Activated T-helper 17 cell treated with anti-CD3 and anti-CD28 coated beads, Interleukin-2, amount 50 U/mL, for 72 hours (primary cell): ENCODE results near the gene OXSR1. TPM values are rescaled to one million over a fixed set of nuclear protein-coding genes. Genes with fewer than 3 reads are reported as not detected.

Source experiments
- ATAC-seq: fragments of 150-1000 bp; cut with Tn5 transposase; replicated peaks from 2 replicates; pipeline ENCODE4 v1.10.0; 2021; ENCODE audit warnings: mild to moderate bottlenecking, moderate library complexity
- H3K27ac Mint-ChIP-seq: one replicate; pipeline ENCODE4 v1.8.0; 2022; ENCODE audit warnings: mixed read lengths
- H3K27me3 Mint-ChIP-seq: one replicate; pipeline ENCODE4 v1.8.0; 2022; ENCODE audit warnings: mixed read lengths
- H3K36me3 Mint-ChIP-seq: one replicate; pipeline ENCODE4 v1.8.0; 2022; ENCODE audit warnings: low read depth, mild to moderate bottlenecking, mixed read lengths
- H3K4me1 Mint-ChIP-seq: one replicate; pipeline ENCODE4 v1.8.0; 2022; ENCODE audit warnings: mixed read lengths
- H3K4me3 Mint-ChIP-seq: one replicate; pipeline ENCODE4 v1.8.0; 2022; ENCODE audit warnings: mild to moderate bottlenecking, mixed read lengths
- H3K9me3 Mint-ChIP-seq: one replicate; pipeline ENCODE4 v1.8.0; 2022; ENCODE audit warnings: mixed read lengths
- total RNA-seq, 2 donors: library from RNA; stranded (reverse); gene quantifications; one replicate each; pipeline ENCODE4 v1.2.3, GENCODE V29; 2022

Gene OXSR1
- total RNA-seq, 2 donors from 2014 or later = 77.8 to 78.4 TPM

- H3K9me3 Mint-ChIP-seq = no peaks in the 10 kb centered on the region
- peaks cover 43% of the 10 kb centered on the region for H3K4me1 Mint-ChIP-seq
- H3K27ac Mint-ChIP-seq = peak overlapping the region; percentile 1
- peak; percentile 56 for ATAC-seq
- no peaks in the 10 kb centered on the region for H3K27me3 Mint-ChIP-seq
- H3K4me3 Mint-ChIP-seq = no peak overlapping the region
- peaks cover 75% of the 10 kb centered on the region for H3K36me3 Mint-ChIP-seq
These were observed 39.5 kb downstream of the OXSR1 start for GRCh38 chr3:38204599-38205471.

DNA sequence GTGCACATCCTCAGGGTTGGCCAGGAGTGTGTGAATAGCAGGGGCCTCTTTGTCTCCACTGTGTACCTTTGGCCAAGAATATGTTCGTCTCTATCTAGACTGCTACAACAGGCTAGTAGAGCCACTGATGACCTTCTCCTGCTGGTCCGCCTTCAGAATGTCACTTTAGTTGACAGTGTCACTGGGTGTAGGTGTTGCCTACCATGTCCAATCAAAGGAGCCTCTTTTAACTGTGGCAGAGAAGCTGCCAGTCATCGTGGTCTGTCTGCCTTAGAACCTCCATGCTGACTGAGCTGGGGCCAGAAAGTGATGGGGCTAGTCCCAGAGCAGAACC lies 40.1 kb downstream of the OXSR1 start:
- H3K27ac Mint-ChIP-seq = no peak overlapping the region

DNA sequence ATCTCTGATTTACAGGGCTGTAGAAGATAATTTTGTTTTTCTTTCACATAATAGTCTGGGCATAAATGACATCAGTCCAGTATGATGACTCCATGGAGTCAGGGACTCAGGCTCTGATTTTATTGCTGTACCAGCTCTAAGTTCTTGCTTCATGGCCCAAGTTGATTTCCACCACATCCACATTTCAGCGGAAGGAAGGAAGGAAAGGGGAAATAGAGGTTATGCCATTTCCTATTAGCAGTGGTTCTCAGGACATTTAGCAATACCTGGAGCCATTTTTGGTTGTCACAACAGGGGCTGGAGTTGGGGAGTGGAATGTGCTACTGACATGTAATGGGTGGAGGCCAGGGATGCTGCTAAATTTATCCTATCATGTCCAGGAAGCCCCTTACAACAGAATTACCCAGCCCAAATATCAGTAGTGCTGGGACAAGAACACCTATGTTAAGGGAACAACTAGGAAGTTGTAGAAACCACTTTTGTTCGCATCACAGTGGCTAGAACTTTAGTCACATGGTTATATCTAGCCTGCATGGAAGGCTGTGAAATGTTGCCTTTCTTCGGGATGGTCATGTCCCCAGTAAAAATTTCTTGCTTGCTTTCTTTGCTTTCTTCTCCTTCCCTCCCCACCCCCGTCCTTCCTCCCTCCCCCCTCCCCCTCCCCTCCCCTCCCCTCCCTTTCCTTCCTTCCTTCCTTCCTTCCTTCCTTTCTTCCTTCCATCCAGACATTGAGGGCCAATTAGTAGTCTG lies 42.1 kb downstream of the OXSR1 start:
- Mint-ChIP-seq H3K36me3 (peaks cover 68% of the 10 kb centered on the region), H3K4me1 (peaks cover 47% of the 10 kb centered on the region), H3K9me3 (no peaks in the 10 kb centered on the region), H3K27me3 (no peaks in the 10 kb centered on the region), H3K4me3 (no peak overlapping the region), H3K27ac (no peak overlapping the region)
- no peak for ATAC-seq

More for the DNA sequence above, 40.1 kb downstream of the OXSR1 start:
- Mint-ChIP-seq H3K27me3 (no peaks in the 10 kb centered on the region), H3K4me3 (no peak overlapping the region), H3K4me1 (peaks cover 44% of the 10 kb centered on the region), H3K9me3 (no peaks in the 10 kb centered on the region), H3K36me3 (peaks cover 75% of the 10 kb centered on the region)
- peak; percentile 76 for ATAC-seq

DNA sequence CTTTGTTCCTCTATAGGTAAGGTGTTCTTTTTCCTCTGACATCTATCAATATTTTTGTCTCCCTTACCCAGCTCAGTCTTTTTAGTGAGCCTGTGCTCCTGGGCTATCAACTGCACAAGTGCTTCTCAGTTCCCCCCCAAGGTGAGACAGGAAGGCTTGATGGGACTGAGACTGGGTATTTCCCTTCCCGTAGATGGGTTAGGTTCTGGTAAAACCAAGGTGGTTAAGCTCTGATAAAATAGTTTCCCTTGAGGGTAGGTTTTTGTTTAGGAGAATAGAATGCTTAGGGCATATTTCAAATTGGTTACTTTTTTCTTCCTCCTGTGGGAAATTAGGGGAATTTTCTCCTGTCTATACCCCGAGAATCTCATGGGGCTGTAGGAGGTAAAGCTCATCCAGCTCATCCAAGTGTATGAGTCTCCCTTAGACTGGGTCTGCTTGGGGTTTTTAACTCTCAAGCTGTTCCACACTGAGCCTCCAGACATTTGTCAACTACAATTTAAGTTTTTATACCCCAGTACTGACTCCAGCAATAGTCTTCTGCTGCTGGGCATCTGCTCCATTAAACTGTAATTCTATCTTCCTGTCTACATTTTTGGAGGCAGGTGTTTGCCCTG lies 44.9 kb downstream of the OXSR1 start:
- H3K4me3 Mint-ChIP-seq = peak overlapping the region; percentile 37
- peak overlapping the region; percentile 69 for H3K27ac Mint-ChIP-seq
- H3K9me3 Mint-ChIP-seq = no peaks in the 10 kb centered on the region
- no peaks in the 10 kb centered on the region for H3K27me3 Mint-ChIP-seq
- peak; percentile 58 for ATAC-seq
- peaks cover 61% of the 10 kb centered on the region for H3K36me3 Mint-ChIP-seq
- H3K4me1 Mint-ChIP-seq = peaks cover 47% of the 10 kb centered on the region

- ATAC-seq = no peak
- Mint-ChIP-seq H3K4me1 (peaks cover 36% of the 10 kb centered on the region), H3K9me3 (no peaks in the 10 kb centered on the region), H3K4me3 (no peak overlapping the region), H3K36me3 (peaks cover 67% of the 10 kb centered on the region), H3K27ac (no peak overlapping the region), H3K27me3 (no peaks in the 10 kb centered on the region)
These were observed 46.8 kb downstream of the OXSR1 start for GRCh38 chr3:38212141-38212540.

- ATAC-seq = peak; percentile 50
- H3K4me3 Mint-ChIP-seq = no peak overlapping the region
- H3K4me1 Mint-ChIP-seq = peaks cover 36% of the 10 kb centered on the region
- H3K9me3 Mint-ChIP-seq = no peaks in the 10 kb centered on the region
- H3K27me3 Mint-ChIP-seq = no peaks in the 10 kb centered on the region
- peaks cover 73% of the 10 kb centered on the region for H3K36me3 Mint-ChIP-seq
- no peak overlapping the region for H3K27ac Mint-ChIP-seq
These were observed 49.2 kb downstream of the OXSR1 start for GRCh38 chr3:38214560-38214959.

DNA sequence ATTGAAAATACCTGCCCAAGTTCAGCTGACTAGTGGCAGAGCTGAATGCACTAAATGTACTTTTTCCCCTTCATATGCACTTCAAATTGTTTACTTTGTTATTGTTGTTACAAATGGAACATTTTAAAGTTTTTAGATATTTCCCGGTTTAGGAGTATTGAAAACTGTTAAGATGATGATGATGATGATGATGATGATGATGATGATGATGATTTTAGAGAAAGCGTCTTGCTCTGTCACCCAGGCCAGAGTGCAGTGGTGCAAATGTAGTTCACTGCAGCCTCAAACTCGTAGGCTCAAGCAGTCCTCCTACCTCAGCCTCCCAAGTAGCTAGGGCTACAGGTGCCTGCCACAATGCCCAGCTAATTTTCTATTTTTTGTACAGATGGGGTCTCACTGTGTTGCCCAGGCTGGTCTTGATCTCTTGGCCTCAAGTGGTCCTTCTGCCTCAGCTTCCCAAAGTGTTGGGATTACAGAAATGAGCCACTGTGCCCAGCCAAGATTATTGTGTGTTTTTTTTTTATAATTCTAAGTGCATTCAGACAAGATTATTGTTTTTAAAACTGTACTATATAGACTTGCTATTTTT lies 54.4 kb downstream of the OXSR1 start:
- Mint-ChIP-seq H3K4me1 (peaks cover 18% of the 10 kb centered on the region), H3K4me3 (no peak overlapping the region), H3K36me3 (peaks cover 90% of the 10 kb centered on the region), H3K27me3 (no peaks in the 10 kb centered on the region), H3K9me3 (no peaks in the 10 kb centered on the region), H3K27ac (no peak overlapping the region)
- no peak for ATAC-seq

DNA sequence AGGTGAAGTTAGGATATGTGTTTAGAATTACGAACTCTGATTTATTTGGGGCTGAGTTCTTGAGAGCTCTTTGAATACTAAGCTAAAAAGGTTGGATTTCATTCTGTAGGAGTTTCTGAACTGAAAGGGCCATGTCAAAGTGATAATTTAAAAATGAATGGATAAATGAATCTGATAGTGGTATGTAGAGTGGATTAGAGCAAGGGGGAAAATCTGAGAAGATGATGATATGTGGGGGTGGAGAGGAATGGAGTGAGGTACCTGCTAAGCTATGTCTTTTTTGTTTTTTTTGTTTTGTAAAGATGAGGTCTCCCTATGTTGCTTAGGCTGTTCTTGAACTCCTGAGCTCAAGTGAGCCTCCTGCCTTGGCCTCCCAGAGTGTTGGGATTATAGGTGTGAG lies 55.7 kb downstream of the OXSR1 start:
- Mint-ChIP-seq H3K4me1 (peaks cover 18% of the 10 kb centered on the region), H3K4me3 (no peak overlapping the region), H3K27me3 (no peaks in the 10 kb centered on the region), H3K9me3 (no peaks in the 10 kb centered on the region), H3K27ac (peak overlapping the region; percentile 8), H3K36me3 (peaks cover 94% of the 10 kb centered on the region)
- ATAC-seq = peak; percentile 53

- Mint-ChIP-seq H3K4me1 (peaks cover 22% of the 10 kb centered on the region), H3K27ac (no peak overlapping the region), H3K4me3 (no peak overlapping the region), H3K27me3 (no peaks in the 10 kb centered on the region), H3K36me3 (peaks cover 93% of the 10 kb centered on the region), H3K9me3 (no peaks in the 10 kb centered on the region)
- no peak for ATAC-seq
These were observed 56.8 kb downstream of the OXSR1 start for GRCh38 chr3:38222032-38222634.

- H3K27me3 Mint-ChIP-seq = no peaks in the 10 kb centered on the region
- peaks cover 94% of the 10 kb centered on the region for H3K36me3 Mint-ChIP-seq
- peaks cover 14% of the 10 kb centered on the region for H3K4me1 Mint-ChIP-seq
- H3K9me3 Mint-ChIP-seq = no peaks in the 10 kb centered on the region
- no peak overlapping the region for H3K4me3 Mint-ChIP-seq
- no peak for ATAC-seq
- H3K27ac Mint-ChIP-seq = no peak overlapping the region
These were observed 59.0 kb downstream of the OXSR1 start for GRCh38 chr3:38224357-38224756.

DNA sequence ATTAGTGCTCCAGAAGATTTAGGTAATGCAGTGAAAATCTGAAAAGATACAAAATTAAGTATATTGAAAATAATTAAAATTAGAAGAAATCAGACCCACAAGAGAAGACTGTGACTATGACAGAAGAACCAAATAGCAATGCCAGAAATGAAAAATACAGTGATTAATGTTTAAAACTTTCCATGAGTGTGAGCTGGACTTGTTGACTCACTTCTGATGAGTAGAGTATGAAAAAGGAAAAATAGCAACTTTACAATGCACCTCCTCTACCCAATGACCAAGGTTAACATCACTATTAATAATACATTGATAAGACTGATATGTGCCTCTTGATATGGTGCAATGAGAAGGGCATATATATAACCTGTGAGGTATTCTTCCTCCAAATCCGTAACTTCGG lies 60.9 kb downstream of the OXSR1 start:
- peaks cover 98% of the 10 kb centered on the region for H3K36me3 Mint-ChIP-seq
- H3K27ac Mint-ChIP-seq = peak overlapping the region; percentile 13
- no peak overlapping the region for H3K4me3 Mint-ChIP-seq
- no peaks in the 10 kb centered on the region for H3K27me3 Mint-ChIP-seq
- peaks cover 4% of the 10 kb centered on the region for H3K4me1 Mint-ChIP-seq
- no peaks in the 10 kb centered on the region for H3K9me3 Mint-ChIP-seq
- peak; percentile 71 for ATAC-seq

DNA sequence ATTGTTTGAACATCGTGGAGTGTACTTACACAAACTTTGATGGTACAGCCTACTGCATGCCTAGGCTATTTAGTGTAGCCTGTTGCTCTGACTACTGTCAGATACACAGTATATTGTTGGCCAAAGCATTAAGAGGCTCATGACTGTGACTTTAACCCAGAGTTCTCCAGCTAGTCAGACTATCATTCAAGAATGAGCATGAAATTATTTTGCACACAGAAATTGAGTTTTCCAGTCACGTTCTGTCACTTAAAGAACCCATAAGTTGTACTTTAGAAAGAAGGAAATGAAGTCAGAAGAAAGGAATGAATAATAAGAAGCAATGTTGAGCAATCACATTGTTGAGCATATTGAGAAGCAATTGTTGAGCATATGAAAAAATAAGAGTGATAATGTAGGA lies 62.7 kb downstream of the OXSR1 start:
- H3K36me3 Mint-ChIP-seq = peaks cover 98% of the 10 kb centered on the region
- peak; percentile 56 for ATAC-seq
- no peak overlapping the region for H3K27ac Mint-ChIP-seq
- no peak overlapping the region for H3K4me3 Mint-ChIP-seq
- no peaks in the 10 kb centered on the region for H3K27me3 Mint-ChIP-seq
- peaks cover 4% of the 10 kb centered on the region for H3K4me1 Mint-ChIP-seq
- H3K9me3 Mint-ChIP-seq = no peaks in the 10 kb centered on the region

- ATAC-seq = no peak
- Mint-ChIP-seq H3K27ac (no peak overlapping the region), H3K4me3 (no peak overlapping the region), H3K4me1 (peaks cover 9% of the 10 kb centered on the region), H3K27me3 (no peaks in the 10 kb centered on the region), H3K36me3 (peaks cover 98% of the 10 kb centered on the region), H3K9me3 (no peaks in the 10 kb centered on the region)
These were observed 63.7 kb downstream of the OXSR1 start for GRCh38 chr3:38229036-38229435.

DNA sequence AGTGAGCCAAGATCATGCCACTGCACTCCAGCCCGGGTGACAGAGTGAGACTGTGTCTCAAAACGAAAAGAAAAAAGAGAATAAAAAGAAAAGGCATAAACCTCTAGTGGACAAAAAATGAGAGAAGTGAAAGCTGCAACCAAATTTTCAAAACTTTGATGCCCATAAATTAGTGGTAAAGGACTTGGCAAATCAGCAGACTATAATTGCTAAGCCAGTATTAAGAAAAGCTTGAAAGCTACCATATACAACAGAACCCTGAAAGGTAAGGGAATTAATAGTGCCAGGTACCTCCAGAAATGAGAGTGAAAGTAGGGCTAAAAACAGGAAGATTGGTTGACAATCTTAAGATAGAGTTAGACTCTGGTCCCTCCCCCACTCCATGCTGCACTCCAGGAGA lies 67.4 kb downstream of the OXSR1 start:
- Mint-ChIP-seq H3K27ac (no peak overlapping the region), H3K9me3 (no peaks in the 10 kb centered on the region), H3K36me3 (peaks cover 100% of the 10 kb centered on the region), H3K4me1 (peaks cover 4% of the 10 kb centered on the region), H3K27me3 (no peaks in the 10 kb centered on the region), H3K4me3 (no peak overlapping the region)
- ATAC-seq = no peak
